Measurements from ENCODE around the gene FBP2.
A peak's percentile ranks its signal among the peaks of the same experiment; 100 is the strongest.
"Not testable (repeated sequence)": the region's sequence is repeated elsewhere in the genome, so short reads cannot be mapped to it uniquely, and the experiment has no call there.

Gene FBP2

GRCh38 chr9:94577036-94577435, 16.6 kb downstream of the FBP2 start:
- no peak overlapping the region for H3K27ac ChIP-seq
- no peak for TF ChIP-seq ZFX (IDR thresholded peaks at IDR 0.05)
- no peak for TF ChIP-seq CTCF (conservative IDR thresholded peaks at IDR 0.05)

GRCh38 chr9:94576131-94576530, 17.5 kb downstream of the FBP2 start:
- H3K27ac ChIP-seq: no peak overlapping the region
- TF ChIP-seq CTCF (conservative IDR thresholded peaks at IDR 0.05) (no peak), ZFX (IDR thresholded peaks at IDR 0.05) (no peak)

GRCh38 chr9:94568972-94569712, 24.5 kb downstream of the FBP2 start:
- no peak overlapping the region for H3K27ac ChIP-seq
- TF ChIP-seq ZFX (IDR thresholded peaks at IDR 0.05): no peak
- TF ChIP-seq CTCF (conservative IDR thresholded peaks at IDR 0.05): no peak

DNA sequence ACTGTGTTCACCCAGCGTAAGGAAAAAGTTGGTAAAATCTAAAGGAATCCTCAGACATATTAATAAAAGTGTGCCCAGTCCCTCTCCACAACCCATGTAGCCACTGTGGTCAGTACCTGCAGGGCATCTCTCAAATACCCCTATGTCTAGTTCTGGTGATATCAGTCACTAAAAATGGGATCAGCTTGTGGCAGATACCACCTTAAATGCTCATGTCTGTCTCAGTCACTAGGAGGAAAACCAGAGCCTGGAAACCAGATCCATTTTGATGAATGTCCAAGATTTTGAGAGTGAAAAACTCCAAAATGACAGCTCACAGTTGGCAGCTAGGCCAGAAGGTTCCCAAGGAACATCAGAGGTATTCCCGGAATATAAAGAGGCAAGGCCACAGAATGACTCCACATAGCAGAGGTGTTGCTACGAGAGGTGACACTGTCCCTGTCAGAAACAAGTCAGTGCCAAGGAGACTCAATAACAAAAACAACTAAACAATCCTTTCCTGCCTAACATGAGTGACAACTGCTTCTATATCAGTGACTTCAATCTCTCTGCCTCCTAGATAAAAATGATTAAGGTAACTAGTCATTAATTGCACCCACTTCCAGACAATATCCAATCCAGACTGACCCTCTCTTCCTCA, 25.3 kb downstream of the FBP2 start:
- TF ChIP-seq CTCF (conservative IDR thresholded peaks at IDR 0.05) (no peak), ZFX (IDR thresholded peaks at IDR 0.05) (no peak)
- no peak overlapping the region for H3K27ac ChIP-seq

GRCh38 chr9:94567271-94567670, 26.4 kb downstream of the FBP2 start:
- H3K27ac ChIP-seq: no peak overlapping the region
- TF ChIP-seq CTCF (conservative IDR thresholded peaks at IDR 0.05): no peak
- TF ChIP-seq ZFX (IDR thresholded peaks at IDR 0.05): no peak

DNA sequence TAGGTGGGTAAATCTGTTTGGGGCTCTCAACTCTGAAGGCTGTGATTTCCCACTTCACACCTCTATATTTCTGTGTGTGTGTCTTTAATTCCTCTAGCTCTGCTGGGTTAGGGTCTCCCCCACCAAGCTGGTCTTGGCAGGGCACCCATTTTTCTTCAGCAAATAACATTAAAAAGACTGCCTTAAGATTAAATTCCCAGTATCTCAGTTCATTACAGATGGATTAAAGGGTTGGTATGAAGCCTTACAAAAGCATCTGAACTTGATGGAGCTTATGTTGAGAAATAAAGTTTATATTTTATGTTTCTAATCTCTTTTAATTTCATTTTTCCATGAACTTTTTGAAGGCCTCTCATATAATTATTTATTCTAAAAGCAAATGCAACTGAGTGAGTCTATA, 27.1 kb downstream of the FBP2 start:
- TF ChIP-seq ZFX (IDR thresholded peaks at IDR 0.05) (no peak), CTCF (conservative IDR thresholded peaks at IDR 0.05) (no peak)
- H3K27ac ChIP-seq: no peak overlapping the region

DNA sequence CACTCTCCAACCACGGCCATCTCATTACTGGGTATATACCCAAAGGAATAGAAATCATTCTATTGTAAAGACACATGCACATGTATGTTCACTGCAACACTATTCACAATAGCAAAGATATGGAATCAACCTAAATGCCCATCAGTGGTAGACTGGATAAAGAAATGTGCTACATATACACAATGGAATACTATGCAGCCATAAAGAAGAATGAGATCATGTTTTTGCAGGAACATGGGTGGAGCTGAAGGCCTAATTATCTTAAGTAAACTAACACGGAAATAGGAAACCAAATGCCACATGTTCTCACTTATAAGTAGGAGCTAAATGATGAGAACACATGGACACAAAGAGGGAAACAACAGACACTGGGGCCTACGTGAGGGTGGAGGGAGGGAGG, 29.3 kb downstream of the FBP2 start:
- not testable (repeated sequence) for H3K27ac ChIP-seq

GRCh38 chr9:94563548-94563947, 30.1 kb downstream of the FBP2 start:
- TF ChIP-seq CTCF (conservative IDR thresholded peaks at IDR 0.05) (peak; percentile 13; the same call in 1 of the 2 replicates), ZFX (IDR thresholded peaks at IDR 0.05) (no peak)
- no peak overlapping the region for H3K27ac ChIP-seq

Data from C4-2B (cell line).